ENCODE results near the gene GABRB1.

GABRB1 gene

GRCh38 chr4:47031011-47031678, at the start of gene GABRB1:
Gene GABRB1, plus strand, starts transcription at chr4:47031567.
- H3K27me3 ChIP-seq (ENCODE audit: control insufficient read depth, insufficient read depth, low read length): peaks cover 36% of the 10 kb centered on the region
- H3K36me3 ChIP-seq (ENCODE audit: control insufficient read depth, insufficient read depth, low read length): no peaks in the 10 kb centered on the region
- H3K27ac ChIP-seq (ENCODE audit: low read depth, low read length): no peak within 1 kb of the TSS
- no peaks in the 10 kb centered on the region for H3K9me3 ChIP-seq (ENCODE audit: control insufficient read depth, insufficient read depth, low read depth, low read length)
- H3K9ac ChIP-seq (ENCODE audit: low read length): no peak within 1 kb of the TSS
- H3K4me3 ChIP-seq (ENCODE audit: low read depth, low read length): peak within 1 kb of the TSS; percentile 83
- no peaks in the 10 kb centered on the region for H3K4me1 ChIP-seq (ENCODE audit: control insufficient read depth, insufficient read depth, low read length)

DNA sequence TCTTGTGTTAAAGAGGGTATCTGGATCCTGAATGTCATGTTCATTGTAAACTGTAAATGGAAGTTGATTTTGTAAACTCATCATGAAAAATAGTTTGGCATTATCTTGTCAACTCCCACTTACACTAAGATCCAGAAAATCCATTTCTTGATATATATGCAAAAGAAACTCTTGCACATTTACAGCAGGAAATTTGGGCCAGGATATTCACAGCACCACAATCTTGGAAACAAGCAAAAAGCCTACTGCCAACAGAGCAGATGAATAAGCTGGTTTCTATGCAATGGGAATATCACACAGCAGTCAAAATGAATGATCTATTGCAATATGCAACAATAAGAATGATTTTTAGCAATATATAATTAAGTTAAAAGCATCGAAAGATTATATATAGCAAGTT, 46.6 kb upstream of the GABRB1 start:
- H3K9me3 ChIP-seq (ENCODE audit: control insufficient read depth, insufficient read depth, low read depth, low read length): no peaks in the 10 kb centered on the region
- no peak overlapping the region for H3K4me3 ChIP-seq (ENCODE audit: low read depth, low read length)
- H3K4me1 ChIP-seq (ENCODE audit: control insufficient read depth, insufficient read depth, low read length): peaks cover 4% of the 10 kb centered on the region; the same call in 1 of the 2 replicates
- peaks cover 37% of the 10 kb centered on the region for H3K27me3 ChIP-seq (ENCODE audit: control insufficient read depth, insufficient read depth, low read length)
- H3K27ac ChIP-seq (ENCODE audit: low read depth, low read length): no peak overlapping the region
- H3K36me3 ChIP-seq (ENCODE audit: control insufficient read depth, insufficient read depth, low read length): no peaks in the 10 kb centered on the region
- H3K9ac ChIP-seq (ENCODE audit: low read length): no peak overlapping the region

GRCh38 chr4:46986922-46987638, 44.3 kb upstream of the GABRB1 start:
- no peak overlapping the region for H3K27ac ChIP-seq (ENCODE audit: low read depth, low read length)
- no peaks in the 10 kb centered on the region for H3K36me3 ChIP-seq (ENCODE audit: control insufficient read depth, insufficient read depth, low read length)
- H3K27me3 ChIP-seq (ENCODE audit: control insufficient read depth, insufficient read depth, low read length): peaks cover 60% of the 10 kb centered on the region
- H3K9ac ChIP-seq (ENCODE audit: low read length): no peak overlapping the region
- no peak overlapping the region for H3K4me3 ChIP-seq (ENCODE audit: low read depth, low read length)
- no peaks in the 10 kb centered on the region for H3K4me1 ChIP-seq (ENCODE audit: control insufficient read depth, insufficient read depth, low read length)
- no peaks in the 10 kb centered on the region for H3K9me3 ChIP-seq (ENCODE audit: control insufficient read depth, insufficient read depth, low read depth, low read length)

DNA sequence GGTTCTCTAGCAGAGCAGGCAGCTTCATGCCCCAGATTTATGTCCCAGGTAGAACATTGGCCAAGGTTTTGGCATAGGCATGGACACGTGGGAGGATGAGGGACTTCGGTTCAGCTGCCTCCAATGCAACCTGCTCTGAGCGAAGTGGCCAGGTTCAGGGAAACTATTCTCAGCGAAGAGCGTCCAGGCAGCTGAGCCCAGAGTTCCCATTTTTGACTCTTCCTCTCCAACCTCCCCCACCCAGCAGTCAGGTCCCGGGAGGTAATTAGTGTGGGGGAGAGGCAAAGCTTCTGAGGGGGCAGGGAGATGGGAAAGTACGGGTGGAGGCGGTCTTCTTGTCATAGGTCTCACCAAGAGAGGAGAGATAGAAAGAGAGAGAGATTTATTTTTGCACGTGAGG, 39.0 kb upstream of the GABRB1 start:
- Histone ChIP-seq H3K9ac (ENCODE audit: low read length) (no peak overlapping the region), H3K36me3 (ENCODE audit: control insufficient read depth, insufficient read depth, low read length) (no peaks in the 10 kb centered on the region), H3K27me3 (ENCODE audit: control insufficient read depth, insufficient read depth, low read length) (peaks cover 96% of the 10 kb centered on the region), H3K9me3 (ENCODE audit: control insufficient read depth, insufficient read depth, low read depth, low read length) (no peaks in the 10 kb centered on the region), H3K27ac (ENCODE audit: low read depth, low read length) (no peak overlapping the region), H3K4me3 (ENCODE audit: low read depth, low read length) (peak overlapping the region; percentile 72; the same call in 1 of the 2 replicates), H3K4me1 (ENCODE audit: control insufficient read depth, insufficient read depth, low read length) (0 out of 2 replicates have a peak, but pooled peaks cover 2% of the 10 kb centered on the region)

GRCh38 chr4:46993075-46994006, 38.0 kb upstream of the GABRB1 start, which contains the start of gene GABRA4:
Gene GABRA4, minus strand, starts transcription at chr4:46993581. Its CDS starts 157 bp downstream, at chr4:46993424.
- no peaks in the 10 kb centered on the region for H3K36me3 ChIP-seq (ENCODE audit: control insufficient read depth, insufficient read depth, low read length)
- no peak within 1 kb of the TSS for H3K9ac ChIP-seq (ENCODE audit: low read length)
- 0 out of 2 replicates have a peak, but pooled peaks cover 2% of the 10 kb centered on the region for H3K4me1 ChIP-seq (ENCODE audit: control insufficient read depth, insufficient read depth, low read length)
- peak within 1 kb of the TSS; percentile 72 for H3K4me3 ChIP-seq (ENCODE audit: low read depth, low read length)
- peaks cover 91% of the 10 kb centered on the region for H3K27me3 ChIP-seq (ENCODE audit: control insufficient read depth, insufficient read depth, low read length)
- no peaks in the 10 kb centered on the region for H3K9me3 ChIP-seq (ENCODE audit: control insufficient read depth, insufficient read depth, low read depth, low read length)
- H3K27ac ChIP-seq (ENCODE audit: low read depth, low read length): no peak within 1 kb of the TSS

DNA sequence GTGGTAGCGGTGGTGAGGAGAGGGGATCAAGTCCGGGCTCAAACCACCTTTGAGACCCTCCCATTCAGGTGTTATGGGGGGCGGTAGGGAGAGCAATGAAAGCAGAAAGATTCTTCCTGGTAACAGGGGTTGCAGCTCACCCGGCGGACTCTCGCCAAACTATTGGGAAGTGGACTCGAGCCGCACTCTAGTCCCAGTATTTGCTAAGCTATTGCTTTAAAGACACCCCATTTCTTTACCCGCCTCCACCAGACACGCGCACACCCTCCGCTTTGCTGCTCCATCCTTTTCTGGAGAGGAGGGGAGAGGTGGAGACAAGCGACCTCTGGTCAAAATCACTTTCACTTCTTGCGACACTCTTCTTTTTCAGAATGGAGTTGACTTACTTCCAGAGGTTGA, 37.4 kb upstream of the GABRB1 start:
- H3K4me3 ChIP-seq (ENCODE audit: low read depth, low read length): peak overlapping the region; percentile 72
- H3K9ac ChIP-seq (ENCODE audit: low read length): no peak overlapping the region
- H3K9me3 ChIP-seq (ENCODE audit: control insufficient read depth, insufficient read depth, low read depth, low read length): no peaks in the 10 kb centered on the region
- 0 out of 2 replicates have a peak, but pooled peaks cover 2% of the 10 kb centered on the region for H3K4me1 ChIP-seq (ENCODE audit: control insufficient read depth, insufficient read depth, low read length)
- H3K36me3 ChIP-seq (ENCODE audit: control insufficient read depth, insufficient read depth, low read length): no peaks in the 10 kb centered on the region
- H3K27ac ChIP-seq (ENCODE audit: low read depth, low read length): no peak overlapping the region
- H3K27me3 ChIP-seq (ENCODE audit: control insufficient read depth, insufficient read depth, low read length): peaks cover 84% of the 10 kb centered on the region

DNA sequence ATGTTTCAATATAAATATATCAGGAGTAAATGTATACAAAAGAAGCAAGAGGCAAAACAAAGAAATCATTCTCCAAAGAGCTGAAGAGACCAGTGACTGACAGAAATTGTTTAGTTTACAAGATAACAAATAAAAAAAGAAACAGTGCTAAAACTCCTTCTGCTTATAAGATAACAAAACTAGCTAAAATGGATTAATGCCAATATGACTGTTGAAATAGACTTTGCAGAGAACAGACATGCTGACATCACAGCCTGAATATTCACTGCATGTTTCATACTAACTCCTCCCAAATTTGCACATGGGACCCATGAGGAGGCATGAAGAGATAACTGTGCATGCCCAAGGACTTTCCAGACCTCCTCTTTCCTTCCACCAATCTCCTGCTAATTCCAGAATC, 31.8 kb upstream of the GABRB1 start:
- Histone ChIP-seq H3K27me3 (ENCODE audit: control insufficient read depth, insufficient read depth, low read length) (peaks cover 29% of the 10 kb centered on the region), H3K4me1 (ENCODE audit: control insufficient read depth, insufficient read depth, low read length) (no peaks in the 10 kb centered on the region), H3K4me3 (ENCODE audit: low read depth, low read length) (no peak overlapping the region), H3K27ac (ENCODE audit: low read depth, low read length) (no peak overlapping the region), H3K9ac (ENCODE audit: low read length) (no peak overlapping the region), H3K36me3 (ENCODE audit: control insufficient read depth, insufficient read depth, low read length) (no peaks in the 10 kb centered on the region), H3K9me3 (ENCODE audit: control insufficient read depth, insufficient read depth, low read depth, low read length) (no peaks in the 10 kb centered on the region)

- Histone ChIP-seq H3K27me3 (ENCODE audit: control insufficient read depth, insufficient read depth, low read length) (peaks cover 20% of the 10 kb centered on the region), H3K27ac (ENCODE audit: low read depth, low read length) (no peak overlapping the region), H3K36me3 (ENCODE audit: control insufficient read depth, insufficient read depth, low read length) (no peaks in the 10 kb centered on the region), H3K4me3 (ENCODE audit: low read depth, low read length) (no peak overlapping the region), H3K9ac (ENCODE audit: low read length) (no peak overlapping the region), H3K9me3 (ENCODE audit: control insufficient read depth, insufficient read depth, low read depth, low read length) (no peaks in the 10 kb centered on the region), H3K4me1 (ENCODE audit: control insufficient read depth, insufficient read depth, low read length) (no peaks in the 10 kb centered on the region)
These were observed 31.0 kb upstream of the GABRB1 start for GRCh38 chr4:47000406-47000805.

DNA sequence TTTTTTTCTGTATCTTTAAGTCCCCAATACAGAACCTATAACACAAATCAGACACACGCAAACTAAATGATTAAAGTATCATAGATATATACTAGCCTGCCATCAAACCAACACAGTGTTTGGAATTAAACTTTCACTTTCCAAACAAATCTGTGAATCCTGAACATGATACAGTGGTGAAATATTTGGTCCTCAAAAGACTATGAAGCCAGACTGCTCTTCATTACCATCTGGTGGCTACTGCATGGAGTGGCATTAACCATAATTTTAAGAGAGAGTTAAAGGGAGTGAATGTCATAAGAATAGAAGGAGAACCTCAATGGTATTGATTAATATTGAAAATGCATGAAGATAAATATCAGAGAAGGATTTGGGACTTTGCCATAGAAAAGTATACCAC, 28.8 kb upstream of the GABRB1 start:
- Histone ChIP-seq H3K9me3 (ENCODE audit: control insufficient read depth, insufficient read depth, low read depth, low read length) (no peaks in the 10 kb centered on the region), H3K27me3 (ENCODE audit: control insufficient read depth, insufficient read depth, low read length) (peaks cover 2% of the 10 kb centered on the region), H3K36me3 (ENCODE audit: control insufficient read depth, insufficient read depth, low read length) (no peaks in the 10 kb centered on the region), H3K4me1 (ENCODE audit: control insufficient read depth, insufficient read depth, low read length) (no peaks in the 10 kb centered on the region), H3K9ac (ENCODE audit: low read length) (no peak overlapping the region), H3K27ac (ENCODE audit: low read depth, low read length) (no peak overlapping the region), H3K4me3 (ENCODE audit: low read depth, low read length) (no peak overlapping the region)

DNA sequence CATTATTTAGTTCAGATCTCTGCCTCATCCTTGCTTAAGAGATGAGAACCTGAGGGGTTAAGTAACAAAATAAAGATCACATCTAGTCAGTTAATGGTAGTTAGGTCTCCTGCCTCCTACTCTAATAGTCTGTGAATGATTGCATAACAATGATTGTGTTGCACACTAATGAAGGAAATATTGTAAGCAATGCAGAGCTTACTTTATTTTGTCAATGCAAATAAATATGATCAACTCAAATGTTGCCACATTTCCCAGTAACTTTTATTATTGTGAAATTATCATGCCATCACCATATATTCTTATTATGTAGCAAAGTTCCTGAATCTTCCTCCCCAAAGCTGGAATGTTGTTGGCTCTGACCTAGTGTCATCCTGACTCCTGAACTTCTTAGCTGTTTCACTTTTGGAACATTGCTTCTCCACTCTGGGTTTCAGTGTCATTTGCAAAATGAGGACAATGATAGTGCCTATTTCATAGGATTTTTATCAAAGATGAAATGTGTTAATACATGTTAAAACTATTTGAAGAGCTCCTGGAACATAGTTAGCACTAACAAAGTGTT, 20.9 kb upstream of the GABRB1 start:
- H3K36me3 ChIP-seq (ENCODE audit: control insufficient read depth, insufficient read depth, low read length): no peaks in the 10 kb centered on the region
- no peak overlapping the region for H3K4me3 ChIP-seq (ENCODE audit: low read depth, low read length)
- H3K27me3 ChIP-seq (ENCODE audit: control insufficient read depth, insufficient read depth, low read length): no peaks in the 10 kb centered on the region
- no peaks in the 10 kb centered on the region for H3K4me1 ChIP-seq (ENCODE audit: control insufficient read depth, insufficient read depth, low read length)
- no peaks in the 10 kb centered on the region for H3K9me3 ChIP-seq (ENCODE audit: control insufficient read depth, insufficient read depth, low read depth, low read length)
- H3K27ac ChIP-seq (ENCODE audit: low read depth, low read length): no peak overlapping the region
- no peak overlapping the region for H3K9ac ChIP-seq (ENCODE audit: low read length)
